ENCODE data around the gene CACNA2D3.

The CACNA2D3 gene

GRCh38 chr3:54344601-54345231 is 222.4 kb downstream of the CACNA2D3 start:
- DNase-seq, result no peak

GRCh38 chr3:54345847-54346375 is 223.6 kb downstream of the CACNA2D3 start:
- no peak for DNase-seq

GRCh38 chr3:54347060-54347459 is 224.7 kb downstream of the CACNA2D3 start:
- no peak for DNase-seq

GRCh38 chr3:54347933-54348332 is 225.6 kb downstream of the CACNA2D3 start:
- no peak for DNase-seq

GRCh38 chr3:54349231-54349652 is 226.9 kb downstream of the CACNA2D3 start:
- DNase-seq, result no peak

GRCh38 chr3:54349691-54350090 is 227.3 kb downstream of the CACNA2D3 start:
- no peak for DNase-seq

GRCh38 chr3:54353546-54353945 is 231.2 kb downstream of the CACNA2D3 start:
- no peak for DNase-seq

- no peak for DNase-seq
Measured at GRCh38 chr3:54353946-54354345, 231.6 kb downstream of the CACNA2D3 start.

GRCh38 chr3:54355800-54356199 is 233.4 kb downstream of the CACNA2D3 start:
- no peak for DNase-seq

- DNase-seq, result no peak
Measured at GRCh38 chr3:54356261-54357045, 234.1 kb downstream of the CACNA2D3 start.

- DNase-seq, result no peak
Measured at GRCh38 chr3:54357301-54357700, 234.9 kb downstream of the CACNA2D3 start.

- no peak for DNase-seq
Measured at GRCh38 chr3:54358316-54358715, 236.0 kb downstream of the CACNA2D3 start.

- DNase-seq, result no peak
Measured at GRCh38 chr3:54358969-54359694, 236.8 kb downstream of the CACNA2D3 start.

GRCh38 chr3:54360320-54360719 is 238.0 kb downstream of the CACNA2D3 start:
- DNase-seq, result no peak

- no peak for DNase-seq
Measured at GRCh38 chr3:54361746-54362283, 239.5 kb downstream of the CACNA2D3 start.

GRCh38 chr3:54366007-54366750 is 243.8 kb downstream of the CACNA2D3 start:
- no peak for DNase-seq

- DNase-seq, result no peak
Measured at GRCh38 chr3:54366839-54367238, 244.5 kb downstream of the CACNA2D3 start.

- no peak for DNase-seq
Measured at GRCh38 chr3:54372232-54372631, 249.9 kb downstream of the CACNA2D3 start.

- peak in 1 of 2 donors; percentile 7 for DNase-seq
Measured at GRCh38 chr3:54374214-54374852, 252.0 kb downstream of the CACNA2D3 start.

GRCh38 chr3:54376142-54376807 is 253.9 kb downstream of the CACNA2D3 start:
- DNase-seq, result no peak

- no peak for DNase-seq
Measured at GRCh38 chr3:54376939-54377578, 254.7 kb downstream of the CACNA2D3 start.

Measured in inflammatory macrophage (primary cell).